NK-92 (cell line): ENCODE data around the gene TBC1D2B.
"Not testable (repeated sequence)": the region's sequence is repeated elsewhere in the genome, so short reads cannot be mapped to it uniquely, and the experiment has no call there.

ENCODE experiments used
- DNase-seq: peaks from one replicate; lab custom pipeline; 2025; ENCODE audit not compliant: unreplicated experiment; lab: John Stamatoyannopoulos, UW

The TBC1D2B gene

DNA sequence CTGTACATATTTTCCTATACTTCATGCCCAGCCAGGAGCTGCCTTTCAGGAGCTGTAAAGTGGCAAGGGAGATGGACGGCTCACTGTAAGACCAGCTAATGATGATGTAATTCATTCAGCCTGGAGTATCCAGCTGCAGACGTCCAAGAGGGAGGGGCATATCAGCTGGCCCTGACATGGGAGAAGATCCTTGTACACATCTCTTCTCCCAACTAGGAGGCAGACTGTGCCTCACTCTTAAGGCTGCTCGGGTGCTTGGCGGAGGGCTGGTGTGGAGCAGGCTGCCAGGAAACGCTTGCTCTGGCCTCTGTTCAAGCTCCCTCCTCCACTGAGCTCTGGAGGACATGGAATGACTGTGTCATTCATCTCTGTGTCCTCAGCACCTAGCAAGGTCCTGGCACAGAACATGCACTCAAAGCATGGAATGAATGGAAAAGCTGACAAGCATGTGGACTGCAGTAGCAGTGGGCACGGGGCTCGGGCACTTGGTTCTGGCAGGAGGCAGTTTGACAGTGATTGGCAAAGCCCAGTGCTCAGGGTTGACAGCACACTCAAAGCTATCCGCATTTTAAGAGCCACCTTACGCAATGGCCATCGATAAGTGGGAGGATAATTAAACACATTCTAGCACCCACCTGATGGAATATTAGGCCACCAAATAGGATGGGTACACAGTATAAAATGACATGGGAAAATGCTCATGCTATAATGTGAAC lies 72.4 kb downstream of the TBC1D2B start:
- no peak for DNase-seq

DNA sequence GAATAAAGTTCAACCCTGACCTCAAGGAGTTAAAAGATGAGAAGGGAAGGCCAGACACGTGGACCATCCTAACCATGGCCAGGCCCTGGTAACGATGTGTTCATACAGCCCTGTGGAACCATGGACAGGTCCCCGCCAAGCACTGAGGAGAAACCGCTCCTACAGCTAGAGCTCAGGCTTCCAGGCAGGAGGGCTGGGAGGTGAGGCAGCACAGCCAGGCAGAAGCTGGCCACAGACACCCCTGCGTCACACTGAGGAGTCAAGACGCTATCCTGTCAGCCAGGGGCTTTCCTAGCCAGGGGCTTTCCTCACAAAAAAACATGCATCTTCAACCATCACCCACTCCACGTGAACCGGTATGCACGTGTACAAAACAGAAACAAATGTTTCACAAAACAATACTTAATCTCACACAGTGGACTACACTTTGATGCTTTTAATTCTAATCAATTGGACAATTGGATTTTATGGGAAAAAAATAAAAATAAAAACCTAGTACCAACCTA lies 73.2 kb downstream of the TBC1D2B start:
- DNase-seq: no peak

DNA sequence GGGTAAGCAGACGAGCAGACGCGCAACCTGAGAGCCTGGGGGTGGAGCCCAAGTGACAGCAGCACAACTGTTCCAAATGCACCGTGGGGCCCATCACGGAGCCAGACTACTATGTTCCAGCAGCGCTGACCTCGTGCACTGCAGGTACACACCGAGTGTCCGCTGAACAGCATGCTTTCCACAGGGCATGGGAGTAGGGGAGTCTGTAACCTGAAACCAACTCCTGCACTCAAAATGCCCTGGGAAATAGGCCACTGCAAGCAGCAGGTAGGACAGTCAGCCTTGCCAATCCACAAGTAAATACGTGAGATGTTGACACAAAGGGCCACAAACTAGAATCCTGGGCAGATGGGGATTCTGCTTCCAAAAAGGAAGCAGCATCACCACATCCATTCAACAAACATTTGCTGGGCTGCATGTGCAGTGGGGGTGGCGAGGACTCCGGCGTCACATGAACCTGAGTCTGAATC lies 73.9 kb downstream of the TBC1D2B start:
- no peak for DNase-seq

DNA sequence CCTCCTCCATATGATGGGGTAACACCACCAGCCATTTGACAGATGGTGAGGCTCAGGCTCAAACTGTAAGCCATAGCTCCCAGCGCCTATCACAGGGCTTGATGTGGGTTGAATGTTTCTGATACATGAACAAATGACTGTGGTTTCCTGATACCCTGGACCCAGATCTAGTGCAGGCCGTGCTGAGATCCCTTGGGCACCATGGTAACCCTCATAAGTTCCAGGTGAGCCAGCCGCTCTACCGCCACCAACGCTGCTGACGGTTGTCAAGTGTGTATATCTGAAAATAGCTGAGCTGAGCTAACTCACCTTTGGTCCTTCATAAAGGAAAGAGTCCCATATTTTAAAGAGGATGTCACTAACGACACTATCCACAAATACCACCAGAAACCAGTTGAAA lies 74.5 kb downstream of the TBC1D2B start:
- no peak for DNase-seq

DNA sequence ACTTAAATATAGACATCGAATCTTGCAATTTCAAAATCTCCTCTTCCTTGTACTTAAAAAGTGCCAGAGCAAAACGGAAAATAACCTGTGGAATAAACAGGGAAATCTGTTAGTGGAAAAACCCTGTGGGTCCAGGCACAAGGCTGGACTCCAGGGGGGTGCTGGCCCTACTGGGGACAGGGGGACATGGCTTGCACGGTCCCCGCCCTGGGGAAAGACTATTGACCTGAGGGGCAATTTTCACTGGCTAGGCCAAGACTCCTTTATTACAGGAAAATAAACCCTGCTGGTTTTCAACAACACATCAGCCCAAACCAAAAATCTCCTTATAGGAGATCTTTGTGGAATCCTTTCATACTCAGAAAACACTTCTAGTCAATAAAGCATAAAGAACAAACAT lies 75.9 kb downstream of the TBC1D2B start:
- DNase-seq: no peak

DNA sequence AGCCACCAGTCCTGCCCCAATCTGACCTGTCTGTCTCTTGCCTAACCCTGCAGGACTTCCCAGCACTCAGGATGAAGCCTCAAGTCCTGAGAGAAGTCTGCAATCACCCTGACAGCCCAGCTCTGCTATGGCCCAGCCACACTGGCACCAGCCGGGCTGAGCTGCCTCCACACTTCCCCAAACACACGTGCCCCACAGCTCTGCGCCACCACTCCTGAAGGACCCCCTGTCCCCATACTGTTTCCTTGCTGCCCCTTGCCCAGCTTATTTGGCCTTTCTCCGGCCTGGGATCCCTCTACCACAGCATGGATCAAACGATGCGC lies 76.6 kb downstream of the TBC1D2B start:
- no peak for DNase-seq

DNA sequence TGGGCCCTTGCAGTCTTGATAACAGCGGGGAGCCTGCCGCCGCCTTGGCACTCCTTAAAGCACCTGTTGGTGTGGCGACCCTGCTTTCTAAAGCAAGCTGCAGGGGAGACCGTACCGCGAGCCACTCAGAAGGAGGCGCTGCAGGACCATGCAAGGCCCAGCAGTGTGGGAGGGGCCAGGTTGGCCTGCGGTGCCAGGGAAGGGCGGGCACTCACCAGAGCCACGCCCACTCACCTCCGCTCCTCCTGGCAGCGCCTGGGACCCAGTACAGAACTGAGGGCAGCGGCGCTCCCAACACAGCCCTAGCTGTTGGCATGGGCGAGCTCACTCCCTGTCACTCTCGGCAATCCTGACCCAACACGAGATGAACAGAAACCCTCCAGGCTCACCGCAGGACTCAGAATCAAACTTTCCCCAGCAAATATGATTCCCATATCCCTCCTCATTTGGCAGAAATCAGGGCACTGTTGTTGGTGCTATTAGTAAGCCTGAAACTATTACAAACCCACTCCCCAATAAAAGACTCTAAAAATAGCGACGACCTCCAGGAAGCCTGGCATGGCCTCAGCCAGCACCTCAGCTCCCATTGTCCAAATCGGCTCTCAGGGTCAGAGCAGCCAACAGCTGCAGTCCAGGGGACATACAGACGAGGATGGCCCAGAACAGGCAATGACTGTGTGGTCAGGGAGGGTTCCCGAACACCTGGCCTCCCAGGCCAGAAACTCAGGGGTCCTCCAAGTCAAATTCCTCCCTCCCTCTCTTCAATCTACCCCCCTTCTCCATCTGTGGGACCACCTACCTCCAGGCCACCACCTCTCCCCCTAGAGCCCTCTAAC lies 77.2 kb downstream of the TBC1D2B start:
- DNase-seq: no peak

DNA sequence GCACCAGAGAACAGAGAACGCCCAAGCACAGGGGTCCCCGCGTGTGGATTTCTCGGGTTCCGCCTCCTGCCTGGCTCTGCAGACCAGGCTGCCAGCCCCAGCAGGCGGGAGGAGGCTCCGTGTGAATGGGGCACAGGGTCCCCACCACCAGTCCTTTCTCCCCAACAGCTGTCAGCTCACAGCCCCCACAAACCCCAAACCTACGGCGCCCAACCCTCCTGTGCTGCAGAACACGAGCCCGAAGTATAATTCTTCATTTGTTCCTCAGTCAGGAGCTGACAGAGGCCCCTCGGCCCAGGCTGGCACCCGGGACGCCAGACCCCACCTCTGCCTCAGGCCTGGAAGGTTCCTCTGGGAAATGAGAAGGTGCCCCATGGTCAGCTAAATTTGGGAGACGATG lies 78.0 kb downstream of the TBC1D2B start:
- no peak for DNase-seq

DNA sequence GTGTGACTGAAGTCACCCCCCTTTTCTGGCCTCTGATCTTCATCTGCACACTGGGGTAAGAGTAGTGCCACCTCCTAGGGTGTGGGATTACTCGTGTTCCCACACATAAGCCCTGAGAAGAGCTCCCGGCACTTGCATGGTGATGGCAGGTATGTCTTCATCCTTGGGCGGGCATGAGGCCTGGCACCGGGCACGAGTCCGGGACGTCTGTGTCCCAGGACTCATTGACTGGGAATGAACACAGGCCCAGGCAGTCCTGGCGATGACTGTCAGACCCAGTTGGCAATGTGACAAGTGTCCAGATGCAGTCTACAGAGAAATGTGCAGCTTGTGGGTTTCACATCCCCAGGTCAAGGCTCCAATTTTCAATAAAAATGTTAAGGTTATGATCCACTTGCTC lies 78.9 kb downstream of the TBC1D2B start:
- no peak for DNase-seq

DNA sequence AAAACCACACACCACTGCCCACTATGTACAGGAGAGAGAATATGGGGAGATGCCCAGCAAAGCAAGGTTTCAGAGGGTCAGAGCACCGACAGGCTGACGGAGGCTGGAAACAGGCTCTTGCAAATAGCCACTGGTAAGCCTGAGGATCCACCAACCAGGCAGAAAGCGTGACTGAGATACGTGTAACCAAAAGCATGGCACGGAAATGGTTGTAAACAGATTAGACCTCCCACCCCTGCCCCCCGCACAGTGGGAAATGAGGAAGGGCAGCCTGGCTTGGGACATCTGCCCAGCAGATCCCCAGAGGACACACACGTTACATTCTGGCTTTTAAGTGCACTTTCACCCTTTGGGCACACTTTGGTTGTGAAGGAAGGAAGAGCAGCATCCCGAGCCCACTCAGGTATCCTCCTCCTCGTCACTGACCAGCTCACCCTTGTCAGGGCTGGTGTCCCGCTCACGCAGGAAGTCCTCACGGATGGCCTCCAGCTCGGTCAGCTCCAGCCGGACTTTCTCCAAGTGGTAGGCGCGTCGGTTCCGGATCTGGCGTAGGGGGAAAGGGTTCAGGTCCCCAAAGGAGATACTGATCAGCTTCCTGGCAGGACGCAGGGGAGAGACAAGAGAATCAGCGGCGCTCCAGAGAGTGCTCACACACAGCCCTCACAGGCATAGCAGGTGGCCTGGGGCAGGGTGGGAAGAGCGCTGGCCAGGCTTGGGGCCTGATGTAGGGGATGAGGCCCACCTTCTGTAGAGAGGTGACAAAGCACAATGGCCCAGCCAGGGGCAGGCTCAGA lies 79.6 kb downstream of the TBC1D2B start:
- DNase-seq: not testable (repeated sequence)

DNA sequence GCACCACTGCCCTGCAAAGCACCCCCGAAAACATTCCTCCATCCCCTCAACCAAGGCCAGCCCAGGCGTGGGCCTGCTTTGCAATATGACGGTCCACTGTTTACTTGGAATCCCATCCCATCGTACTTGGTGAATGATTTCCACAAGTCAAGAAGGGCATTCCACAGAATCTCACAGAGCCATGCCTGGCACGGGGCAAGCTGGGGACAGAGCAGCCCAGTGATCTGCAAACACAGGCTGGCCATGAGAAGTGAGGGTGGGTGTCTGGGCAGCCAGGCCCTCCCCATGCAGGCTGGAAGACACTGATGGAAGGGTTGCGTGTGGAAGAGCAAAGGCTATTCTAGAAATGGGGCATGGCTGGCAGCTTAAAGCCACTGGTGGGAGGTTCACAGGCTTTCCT lies 80.3 kb downstream of the TBC1D2B start:
- not testable (repeated sequence) for DNase-seq

DNA sequence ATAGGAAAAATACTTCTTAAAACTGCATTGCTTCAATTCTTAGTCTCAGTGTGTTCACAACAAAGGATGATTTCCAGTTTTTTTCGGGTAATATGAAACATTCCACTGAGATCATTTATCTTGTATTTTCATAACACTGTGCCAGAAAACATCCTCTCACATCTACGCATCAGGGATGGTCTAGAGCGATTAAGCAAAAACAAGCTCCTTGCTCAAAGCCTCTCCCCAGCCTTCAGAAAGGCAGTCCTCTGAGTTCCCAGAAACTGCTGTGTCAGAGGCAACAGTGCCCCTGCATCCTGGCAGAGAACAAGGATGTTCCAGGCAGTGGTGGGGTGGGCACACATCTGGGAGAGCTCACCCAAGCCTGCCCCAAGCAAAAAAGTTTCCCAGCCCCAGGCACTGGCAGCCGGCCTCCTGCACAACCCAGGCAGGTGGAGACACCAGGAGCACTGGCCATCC lies 80.8 kb downstream of the TBC1D2B start:
- not testable (repeated sequence) for DNase-seq

DNA sequence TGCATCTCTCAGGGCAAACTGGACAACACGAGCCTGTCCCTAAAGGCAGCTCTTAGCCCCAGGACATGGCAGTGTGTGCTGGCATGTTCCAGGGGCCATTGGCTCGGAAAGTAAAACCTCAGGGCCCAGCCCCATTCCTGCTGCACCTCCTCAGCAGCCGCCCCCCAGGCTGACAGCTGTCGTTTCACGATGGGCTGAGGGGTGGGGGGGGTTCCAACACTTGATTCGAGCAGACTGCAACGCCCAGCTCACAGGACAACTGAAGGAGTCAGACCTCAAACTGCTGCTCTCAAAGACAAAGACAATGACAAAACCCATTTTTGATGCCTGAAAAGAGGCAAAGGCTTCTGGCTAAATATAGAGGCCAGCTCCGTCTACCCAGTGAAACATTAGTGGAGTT lies 81.3 kb downstream of the TBC1D2B start:
- DNase-seq: not testable (repeated sequence)

DNA sequence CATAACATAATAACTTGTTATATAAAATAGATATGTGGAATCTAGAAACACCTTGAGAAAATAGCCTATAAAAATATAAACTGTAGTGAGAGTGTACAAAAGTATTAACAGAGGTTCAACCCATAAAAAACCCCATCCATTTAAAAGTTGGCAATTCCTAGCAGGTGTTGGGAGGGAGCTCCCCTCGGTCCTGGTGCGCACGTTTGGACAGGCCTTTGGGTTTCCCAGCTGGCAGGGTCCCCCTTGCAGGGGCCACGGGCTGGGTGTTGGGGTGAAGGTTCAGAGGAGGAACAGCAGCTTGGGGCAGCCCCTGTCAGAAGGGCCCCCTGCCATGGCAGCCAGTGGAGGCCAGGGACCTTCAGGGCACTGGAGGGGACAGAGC lies 82.0 kb downstream of the TBC1D2B start:
- DNase-seq: not testable (repeated sequence)

DNA sequence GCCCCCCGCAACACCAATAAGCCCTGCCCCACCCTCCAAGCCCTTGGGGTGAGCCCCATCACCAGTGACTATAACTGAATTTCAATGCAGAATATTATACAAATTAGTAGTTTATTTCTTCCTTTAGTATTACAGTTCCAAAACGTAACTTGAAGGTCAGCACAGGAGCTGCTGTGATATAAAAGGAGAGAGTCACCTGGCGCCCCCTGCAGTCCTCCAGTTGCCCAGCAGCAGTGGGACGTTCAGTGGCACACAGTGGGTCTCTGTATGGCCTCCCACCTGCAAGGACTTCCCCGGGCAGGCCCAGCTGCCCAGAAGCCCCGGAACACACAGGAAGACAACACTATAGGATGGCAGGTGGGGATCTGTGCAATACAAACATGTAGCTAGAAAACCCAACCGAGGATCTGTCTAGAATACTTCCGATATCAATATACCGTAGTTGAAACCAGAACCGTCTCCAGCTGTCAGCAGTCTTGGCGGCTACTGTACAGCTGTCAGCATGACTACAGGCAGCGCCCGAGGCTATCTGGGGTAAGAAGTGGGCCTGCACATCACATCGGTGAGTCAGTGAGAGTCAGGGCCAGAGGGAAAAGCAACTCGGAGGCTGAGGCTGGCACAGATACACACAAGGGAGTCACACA lies 82.5 kb downstream of the TBC1D2B start:
- DNase-seq: not testable (repeated sequence)

DNA sequence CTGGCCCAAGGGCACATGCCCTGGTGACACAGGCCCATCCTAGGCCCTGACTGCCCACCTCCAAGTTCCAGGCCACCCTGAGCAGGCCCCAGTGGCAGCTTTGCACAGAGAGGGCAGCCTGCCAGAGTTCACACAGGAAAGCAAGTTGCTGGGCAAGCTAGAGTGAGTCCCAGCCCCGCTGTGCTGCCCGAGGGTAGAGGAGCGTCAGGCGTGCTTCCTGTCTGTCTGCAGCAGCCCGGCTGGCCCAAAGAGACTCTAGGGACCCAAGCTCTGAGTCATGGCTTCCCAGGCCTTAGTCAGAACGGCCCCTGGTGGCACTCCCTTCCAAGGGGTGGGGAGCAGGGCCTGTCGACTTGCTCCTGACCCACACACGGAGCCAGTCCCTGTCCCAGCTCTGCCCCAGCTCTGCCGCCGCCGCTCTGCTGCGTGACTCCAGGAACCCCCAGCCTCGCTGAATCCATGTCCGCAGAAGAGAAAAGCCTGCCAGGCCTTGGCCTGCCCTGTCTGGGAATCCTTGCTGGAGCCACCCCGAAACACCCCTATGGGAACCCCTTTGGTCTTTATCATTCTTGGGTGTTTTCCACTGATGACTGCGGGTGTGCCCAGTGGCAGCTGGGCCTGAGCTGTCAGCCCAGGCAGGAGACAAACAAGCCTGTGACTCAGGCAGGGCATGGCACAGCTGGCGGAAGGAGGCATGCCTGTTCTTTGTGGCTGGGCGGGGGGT lies 83.4 kb downstream of the TBC1D2B start:
- DNase-seq: not testable (repeated sequence)

DNA sequence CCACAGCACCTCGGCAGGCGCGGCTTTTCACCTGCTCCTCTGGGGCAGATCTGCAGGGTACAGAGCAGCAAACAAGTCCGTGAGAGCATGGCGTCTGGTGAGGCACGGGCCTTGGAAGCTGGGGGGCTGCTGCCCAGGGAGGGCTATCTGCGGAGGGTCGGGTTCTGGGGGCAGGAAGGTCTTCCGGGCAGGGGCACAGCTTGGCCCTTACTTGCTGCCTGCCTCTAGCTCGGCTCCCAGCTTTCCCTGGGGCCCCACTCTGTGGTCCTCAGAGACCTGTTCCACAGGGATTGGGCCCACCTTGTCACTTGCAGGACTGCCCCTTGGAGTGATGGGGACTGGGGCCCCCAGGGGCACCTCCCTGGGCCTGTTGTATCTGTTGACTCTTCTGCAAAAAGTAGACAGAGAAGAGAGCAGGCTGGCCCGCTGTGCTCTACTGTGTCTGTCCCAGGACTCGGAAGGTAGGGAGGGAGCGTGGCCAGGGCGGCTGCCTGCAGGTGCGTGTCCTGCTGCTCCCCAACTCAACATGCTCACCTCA lies 84.1 kb downstream of the TBC1D2B start:
- no peak for DNase-seq

DNA sequence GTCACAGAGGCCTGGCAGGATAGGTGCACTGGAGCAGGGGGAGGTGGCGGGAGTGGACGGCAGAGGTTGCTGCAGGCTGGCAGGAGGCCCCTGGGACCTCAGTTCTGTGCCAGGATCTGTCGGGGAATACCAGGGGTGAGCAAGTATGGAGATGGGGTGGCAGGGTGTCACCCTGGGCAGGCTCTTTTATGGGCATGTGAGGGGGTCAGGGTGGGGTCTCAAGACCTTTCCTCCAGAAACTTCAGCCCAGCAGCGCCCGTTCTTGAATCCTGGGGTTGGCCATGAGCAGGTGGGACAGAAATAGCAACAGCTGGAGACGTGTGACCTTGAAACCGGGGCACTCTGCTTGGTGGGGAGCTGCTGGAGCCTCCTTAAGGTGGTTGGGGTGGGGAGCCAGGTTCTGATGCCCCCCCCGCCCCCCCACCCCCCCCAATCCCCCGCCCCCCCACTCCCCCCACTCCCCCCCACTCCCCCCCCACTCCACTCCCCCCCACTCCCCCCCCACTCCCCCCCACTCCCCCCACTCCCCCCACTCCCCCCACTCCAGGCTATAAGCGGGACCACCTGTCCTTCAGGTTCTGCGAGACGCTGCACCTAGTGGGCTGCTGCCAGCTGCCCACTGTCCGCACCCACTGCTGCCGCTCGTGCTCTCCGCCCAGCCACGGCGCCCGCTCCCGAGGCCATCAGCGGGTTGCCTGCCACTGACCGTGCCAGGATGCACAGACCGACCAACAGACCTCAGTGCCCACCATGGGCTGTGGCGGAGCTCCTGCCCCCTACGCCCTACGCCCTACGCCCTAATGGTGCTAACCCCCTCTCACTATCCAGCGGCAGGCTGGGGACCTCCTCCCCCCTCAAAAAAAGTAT lies 84.9 kb downstream of the TBC1D2B start:
- no peak for DNase-seq

DNA sequence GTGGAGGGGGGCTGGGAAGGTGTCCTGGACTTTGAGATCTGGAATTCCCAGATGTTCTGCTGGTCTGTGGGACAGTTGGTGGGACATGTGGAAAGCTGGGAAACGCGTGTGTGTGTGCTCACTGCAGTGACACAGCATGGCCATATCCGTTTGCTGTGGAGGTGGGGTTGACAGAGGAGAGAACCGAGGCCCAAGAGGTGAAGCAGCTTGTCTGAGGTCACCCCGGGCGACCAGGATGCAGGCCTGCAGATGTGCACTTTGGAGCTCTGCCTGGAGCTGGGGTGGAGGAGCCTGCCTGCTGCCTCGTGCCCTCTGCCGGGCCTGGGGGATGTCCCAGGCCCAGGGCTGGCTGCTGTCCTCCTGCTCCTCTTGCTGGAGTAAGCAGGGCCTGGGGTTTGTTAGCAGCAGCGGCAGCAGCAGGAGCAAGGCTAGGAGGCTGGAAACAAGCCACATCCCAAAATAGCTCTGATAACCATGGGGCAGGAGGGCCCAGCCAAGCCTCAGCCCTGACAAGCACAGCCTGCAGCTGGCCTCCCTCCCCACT lies 85.8 kb downstream of the TBC1D2B start:
- not testable (repeated sequence) for DNase-seq
